Left ventricle myocardium inferior (tissue), 1 donor: ENCODE measurements around the gene FIBCD1. TPM values are rescaled to one million over a fixed set of nuclear protein-coding genes. Genes with fewer than 3 reads are reported as not detected.

Source experiments
- DNase-seq: peaks from one replicate; pipeline ENCODE4 v3.0.0-alpha.2; 2020
- H3K27ac ChIP-seq: fragments of 200-600 bp; replicated peaks from 2 replicates; pipeline ENCODE4 v1.8.0; 2021
- H3K27me3 ChIP-seq: fragments of 200-600 bp; 2 replicates; pipeline ENCODE4 v1.8.0; 2021; ENCODE audit warnings: low read depth
- H3K36me3 ChIP-seq: fragments of 200-600 bp; 2 replicates; pipeline ENCODE4 v1.8.0; 2021
- H3K4me1 ChIP-seq: fragments of 200-600 bp; 2 replicates; pipeline ENCODE4 v1.8.0; 2021
- H3K4me3 ChIP-seq: fragments of 200-600 bp; 2 replicates; pipeline ENCODE4 v1.8.0; 2021; ENCODE audit warnings: mild to moderate bottlenecking, moderate library complexity
- H3K9me3 ChIP-seq: fragments of 200-600 bp; replicated peaks from 2 replicates; pipeline ENCODE4 v1.8.0; 2021
- intact Hi-C: fragments of 100-400 bp; cut with micrococcal nuclease; formaldehyde crosslinking; loops from one replicate; pipeline ENCODE4 v1.11.0; 2022
- total RNA-seq: library from RNA; stranded (reverse); fragmentation: NEBNext Ultra II Directional; extraction: Animal tissue kit (Norgen Biotek cat#: 25700); gene quantifications from one replicate; pipeline ENCODE4 v1.2.1, GENCODE V29; 2021
- TF ChIP-seq, protein P1 (sequence below): fragments of 200-600 bp; IDR thresholded peaks from 2 replicates; pipeline ENCODE4 v1.8.0; 2021; ENCODE audit warnings: antibody characterized with exemption, mild to moderate bottlenecking, borderline replicate concordance
- donor health status: DM: no; HTN: yes; CAD: no; lungs with severe emphysema.

The FIBCD1 gene
- total RNA-seq, 1 donor from 2014 or later: 0.58 TPM

DNA sequence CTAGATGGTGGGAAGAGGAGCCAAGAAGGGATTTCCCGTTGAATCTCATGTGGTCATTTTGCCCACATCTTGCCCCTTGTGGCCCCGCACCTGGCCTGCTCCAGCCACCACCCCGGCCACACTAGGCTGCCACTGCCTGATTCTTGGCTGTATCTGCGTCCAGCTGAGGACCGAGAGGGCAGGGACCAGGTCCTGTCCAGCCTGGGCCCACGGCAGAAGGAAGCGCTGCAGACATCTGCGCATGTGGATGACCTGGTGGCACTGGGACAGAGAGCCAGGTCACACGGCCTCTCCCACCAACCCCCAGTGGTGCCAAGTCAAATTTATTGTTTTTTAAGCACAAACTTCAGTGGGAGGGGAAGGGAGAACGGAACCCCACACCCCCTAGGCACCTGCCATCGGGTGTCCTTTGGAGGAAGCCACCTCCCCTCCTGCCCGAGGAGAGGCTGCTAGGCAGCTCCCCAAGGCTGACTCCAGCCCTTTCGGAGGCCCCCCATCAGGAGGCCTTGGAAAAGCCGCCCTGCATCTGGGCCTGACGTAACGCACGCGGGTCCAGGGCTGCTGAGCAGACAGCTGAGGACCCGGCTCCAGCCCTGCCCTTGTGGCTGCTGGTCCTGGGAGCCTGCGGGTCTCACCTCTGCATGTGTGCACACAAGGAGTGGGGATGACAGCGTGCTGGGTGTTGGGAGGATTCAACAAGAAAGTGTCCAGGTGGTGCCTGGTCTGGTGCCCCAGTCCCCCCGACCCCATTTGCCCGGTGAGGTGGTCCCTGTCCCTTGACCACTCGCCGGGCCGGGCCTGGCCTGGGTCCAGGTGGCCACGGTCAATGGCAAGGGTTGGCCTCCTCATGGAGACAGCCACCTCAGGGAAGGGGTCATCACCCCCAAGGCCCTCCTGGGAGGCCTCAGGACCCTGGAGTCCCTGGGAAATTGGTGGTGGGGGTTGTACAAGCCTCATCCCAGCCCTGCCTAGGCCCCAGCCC, 36.6 kb downstream of the FIBCD1 start:
- TF ChIP-seq, protein P1, sequence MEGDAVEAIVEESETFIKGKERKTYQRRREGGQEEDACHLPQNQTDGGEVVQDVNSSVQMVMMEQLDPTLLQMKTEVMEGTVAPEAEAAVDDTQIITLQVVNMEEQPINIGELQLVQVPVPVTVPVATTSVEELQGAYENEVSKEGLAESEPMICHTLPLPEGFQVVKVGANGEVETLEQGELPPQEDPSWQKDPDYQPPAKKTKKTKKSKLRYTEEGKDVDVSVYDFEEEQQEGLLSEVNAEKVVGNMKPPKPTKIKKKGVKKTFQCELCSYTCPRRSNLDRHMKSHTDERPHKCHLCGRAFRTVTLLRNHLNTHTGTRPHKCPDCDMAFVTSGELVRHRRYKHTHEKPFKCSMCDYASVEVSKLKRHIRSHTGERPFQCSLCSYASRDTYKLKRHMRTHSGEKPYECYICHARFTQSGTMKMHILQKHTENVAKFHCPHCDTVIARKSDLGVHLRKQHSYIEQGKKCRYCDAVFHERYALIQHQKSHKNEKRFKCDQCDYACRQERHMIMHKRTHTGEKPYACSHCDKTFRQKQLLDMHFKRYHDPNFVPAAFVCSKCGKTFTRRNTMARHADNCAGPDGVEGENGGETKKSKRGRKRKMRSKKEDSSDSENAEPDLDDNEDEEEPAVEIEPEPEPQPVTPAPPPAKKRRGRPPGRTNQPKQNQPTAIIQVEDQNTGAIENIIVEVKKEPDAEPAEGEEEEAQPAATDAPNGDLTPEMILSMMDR: no peak
- Histone ChIP-seq H3K9me3 (no peaks in the 10 kb centered on the region), H3K27ac (no peak overlapping the region), H3K36me3 (no peaks in the 10 kb centered on the region), H3K4me1 (peaks cover 4% of the 10 kb centered on the region), H3K27me3 (peaks cover 75% of the 10 kb centered on the region), H3K4me3 (no peak overlapping the region)
- intact Hi-C loops: no loop called here
- DNase-seq: no peak

DNA sequence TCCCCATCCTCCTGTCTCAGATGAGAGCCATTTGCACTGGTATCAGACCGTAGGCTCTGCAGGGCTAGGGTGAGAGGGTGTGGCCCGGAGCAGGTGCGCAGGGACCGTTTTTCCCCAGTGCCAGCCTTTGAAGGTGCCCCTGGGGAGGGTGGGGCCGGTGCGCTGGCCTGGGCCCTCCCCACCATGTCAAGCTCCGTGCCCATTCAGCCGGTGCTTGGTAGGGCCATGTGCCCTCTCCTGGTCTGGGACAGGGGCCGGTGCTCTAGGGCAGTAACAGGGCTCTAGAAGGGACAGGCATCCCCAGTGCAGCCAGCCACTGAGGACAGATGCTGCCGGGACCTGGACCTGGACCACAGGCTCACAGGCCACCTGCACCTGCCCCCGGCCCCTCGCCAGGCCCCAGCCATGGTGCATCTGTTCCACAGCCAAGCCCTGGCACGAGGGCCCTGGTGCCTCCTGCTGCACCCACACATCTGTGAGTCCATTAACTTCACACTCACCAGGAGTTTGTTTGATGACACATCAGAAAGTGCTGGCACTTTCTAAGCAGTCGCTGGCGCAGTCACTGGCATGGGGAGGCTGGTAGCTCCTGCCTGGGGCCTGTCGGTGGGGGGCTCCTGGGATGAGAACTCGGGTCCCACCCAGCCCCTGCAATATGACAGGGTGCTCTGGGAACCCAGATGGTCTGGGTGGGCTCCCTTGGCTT, 37.4 kb downstream of the FIBCD1 start:
- Histone ChIP-seq H3K36me3 (no peaks in the 10 kb centered on the region), H3K27me3 (peaks cover 68% of the 10 kb centered on the region), H3K4me3 (no peak overlapping the region), H3K27ac (no peak overlapping the region), H3K9me3 (no peaks in the 10 kb centered on the region), H3K4me1 (peaks cover 4% of the 10 kb centered on the region)
- intact Hi-C loops: no loop called here
- DNase-seq: no peak
- TF ChIP-seq, protein P1: no peak

DNA sequence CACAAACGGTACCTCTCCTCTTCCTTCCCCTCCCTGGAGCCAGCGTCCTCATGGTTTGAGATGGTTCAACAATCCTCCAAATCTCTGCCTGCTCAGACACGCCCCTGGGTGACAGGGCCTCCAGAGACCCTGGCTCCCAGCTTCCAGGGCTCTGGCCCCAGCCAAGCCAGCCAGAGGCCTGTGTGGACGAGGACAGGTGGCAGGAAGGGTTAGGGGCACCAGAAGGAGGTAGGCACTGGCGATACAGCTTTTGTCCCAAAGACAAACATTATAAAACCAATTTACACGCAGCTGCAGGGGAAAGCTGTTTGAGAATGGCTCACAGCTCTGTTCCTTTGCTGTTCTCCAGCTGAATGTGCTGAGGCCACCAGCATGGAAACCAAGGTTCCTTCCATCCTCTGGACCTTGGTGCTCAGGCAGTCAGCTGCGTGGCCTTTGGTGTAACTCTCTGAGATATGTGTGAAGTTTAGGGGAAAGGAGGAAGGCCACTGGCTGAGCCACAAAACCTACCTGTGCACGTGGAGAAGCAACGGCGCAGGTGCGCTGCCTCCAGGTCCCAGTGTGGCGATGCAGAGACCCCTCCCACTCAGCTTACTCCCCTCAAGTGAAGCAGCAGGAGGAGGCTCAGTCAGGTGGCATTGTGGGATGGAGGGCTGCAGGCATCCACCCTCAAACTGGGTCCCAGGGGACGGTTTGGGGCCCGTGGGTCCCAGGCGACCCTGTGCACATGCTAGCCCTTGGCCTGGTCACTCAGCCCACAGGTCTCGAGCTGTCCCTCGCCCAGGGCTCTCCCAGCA, 38.1 kb downstream of the FIBCD1 start:
- Histone ChIP-seq H3K27me3 (peaks cover 61% of the 10 kb centered on the region), H3K27ac (no peak overlapping the region), H3K9me3 (no peaks in the 10 kb centered on the region), H3K4me3 (no peak overlapping the region), H3K4me1 (peaks cover 12% of the 10 kb centered on the region), H3K36me3 (no peaks in the 10 kb centered on the region)
- TF ChIP-seq, protein P1: no peak
- DNase-seq: no peak
- intact Hi-C loops: no loop called here

DNA sequence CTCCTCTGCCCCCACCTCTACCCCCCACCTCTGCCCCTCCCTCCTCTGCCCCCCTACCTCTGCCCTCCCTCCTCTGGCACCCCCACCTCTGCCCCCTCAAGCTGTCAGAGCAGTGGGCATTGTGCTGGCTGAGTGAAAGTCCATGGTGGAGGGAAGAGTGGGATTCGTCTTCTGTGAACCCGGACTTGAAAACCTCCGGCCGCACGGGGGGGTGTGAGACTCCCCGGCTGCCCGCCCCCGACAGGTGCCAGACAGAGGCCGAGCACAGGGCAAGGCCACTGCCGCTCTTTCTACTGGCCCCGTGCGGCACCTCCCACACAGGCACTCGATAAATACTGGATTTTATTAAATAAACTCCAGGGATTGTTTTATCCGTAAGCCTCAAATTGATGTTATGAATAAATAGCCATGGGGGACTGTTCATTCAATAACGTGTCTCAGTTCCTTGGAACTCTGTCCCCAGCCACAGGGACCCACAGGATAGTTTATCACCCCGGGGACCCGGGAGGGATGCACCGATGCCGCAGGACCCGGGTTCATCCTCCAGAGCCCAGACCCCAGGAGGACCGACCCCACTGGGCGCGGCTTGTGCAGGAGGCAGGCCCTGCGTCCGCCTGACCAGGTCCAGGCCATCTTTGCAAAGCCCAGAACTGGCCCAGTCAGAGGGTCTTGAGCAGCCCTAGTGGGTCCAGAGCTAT, 39.8 kb downstream of the FIBCD1 start:
- no peak for DNase-seq
- H3K27me3 ChIP-seq: peaks cover 53% of the 10 kb centered on the region

More for the DNA sequence above, 39.8 kb downstream of the FIBCD1 start:
- TF ChIP-seq, protein P1: no peak
- Histone ChIP-seq H3K4me3 (no peak overlapping the region), H3K36me3 (no peaks in the 10 kb centered on the region), H3K9me3 (no peaks in the 10 kb centered on the region), H3K27ac (no peak overlapping the region), H3K4me1 (peaks cover 29% of the 10 kb centered on the region)
- intact Hi-C loops: no loop called here
